ENCODE measurements around the gene INPP4B.
"Not testable (repeated sequence)": the region's sequence is repeated elsewhere in the genome, so short reads cannot be mapped to it uniquely, and the experiment has no call there.

Gene INPP4B

DNA sequence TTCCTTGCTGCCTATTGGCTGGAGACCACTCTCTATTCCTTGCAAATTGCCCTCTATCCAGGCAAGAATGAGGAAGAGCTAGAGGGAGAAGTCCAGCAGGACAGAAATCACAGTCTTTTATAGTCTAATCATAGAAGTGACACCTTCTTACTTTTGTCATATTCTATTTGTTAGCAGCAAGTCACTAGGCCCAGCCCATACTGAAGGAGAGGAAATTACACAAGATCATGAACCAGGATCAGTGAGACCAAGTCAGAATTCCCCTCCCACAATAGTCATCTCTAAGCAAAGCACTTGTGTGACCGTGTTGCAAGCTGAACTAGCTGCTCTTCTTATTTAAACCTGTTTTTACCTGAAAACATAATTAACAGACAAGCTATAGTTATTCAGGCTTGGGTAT is 317.7 kb downstream of the INPP4B start:
- H3K4me3 ChIP-seq (ENCODE audit: low read depth, low read length): no peak overlapping the region
- TF ChIP-seq, protein P1, sequence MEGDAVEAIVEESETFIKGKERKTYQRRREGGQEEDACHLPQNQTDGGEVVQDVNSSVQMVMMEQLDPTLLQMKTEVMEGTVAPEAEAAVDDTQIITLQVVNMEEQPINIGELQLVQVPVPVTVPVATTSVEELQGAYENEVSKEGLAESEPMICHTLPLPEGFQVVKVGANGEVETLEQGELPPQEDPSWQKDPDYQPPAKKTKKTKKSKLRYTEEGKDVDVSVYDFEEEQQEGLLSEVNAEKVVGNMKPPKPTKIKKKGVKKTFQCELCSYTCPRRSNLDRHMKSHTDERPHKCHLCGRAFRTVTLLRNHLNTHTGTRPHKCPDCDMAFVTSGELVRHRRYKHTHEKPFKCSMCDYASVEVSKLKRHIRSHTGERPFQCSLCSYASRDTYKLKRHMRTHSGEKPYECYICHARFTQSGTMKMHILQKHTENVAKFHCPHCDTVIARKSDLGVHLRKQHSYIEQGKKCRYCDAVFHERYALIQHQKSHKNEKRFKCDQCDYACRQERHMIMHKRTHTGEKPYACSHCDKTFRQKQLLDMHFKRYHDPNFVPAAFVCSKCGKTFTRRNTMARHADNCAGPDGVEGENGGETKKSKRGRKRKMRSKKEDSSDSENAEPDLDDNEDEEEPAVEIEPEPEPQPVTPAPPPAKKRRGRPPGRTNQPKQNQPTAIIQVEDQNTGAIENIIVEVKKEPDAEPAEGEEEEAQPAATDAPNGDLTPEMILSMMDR (IDR thresholded peaks at IDR 0.05; ENCODE audit: borderline replicate concordance, insufficient read depth, low read depth, low read length): no peak

- TF ChIP-seq, protein P1 (IDR thresholded peaks at IDR 0.05; ENCODE audit: borderline replicate concordance, insufficient read depth, low read depth, low read length): no peak
- no peak overlapping the region for H3K4me3 ChIP-seq (ENCODE audit: low read depth, low read length)
Measured at GRCh38 chr4:142523111-142523510, 323.0 kb downstream of the INPP4B start.

GRCh38 chr4:142519342-142519741 is 326.8 kb downstream of the INPP4B start:
- TF ChIP-seq, protein P1 (IDR thresholded peaks at IDR 0.05; ENCODE audit: borderline replicate concordance, insufficient read depth, low read depth, low read length): no peak
- H3K4me3 ChIP-seq (ENCODE audit: low read depth, low read length): no peak overlapping the region

GRCh38 chr4:142516686-142517526 is 329.2 kb downstream of the INPP4B start:
- H3K4me3 ChIP-seq (ENCODE audit: low read depth, low read length): no peak overlapping the region
- TF ChIP-seq, protein P1 (IDR thresholded peaks at IDR 0.05; ENCODE audit: borderline replicate concordance, insufficient read depth, low read depth, low read length): no peak

DNA sequence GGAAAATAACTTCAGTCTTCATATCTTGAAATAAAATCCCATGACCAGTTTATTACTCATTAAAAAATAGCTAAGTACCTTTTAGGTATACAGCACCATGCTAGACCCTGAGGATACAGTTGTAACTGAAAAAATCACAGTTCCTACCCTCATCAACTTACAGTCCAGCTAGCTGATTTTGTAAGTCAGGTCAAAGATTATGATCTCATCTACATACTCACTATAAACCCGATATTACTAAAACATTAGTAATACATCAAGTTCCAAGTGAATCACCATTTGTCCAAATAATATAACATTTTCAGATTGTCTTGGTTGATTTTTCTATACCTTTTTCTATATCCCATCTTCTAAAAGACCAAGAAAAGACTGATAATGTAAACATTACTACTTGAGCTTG is 333.9 kb downstream of the INPP4B start:
- TF ChIP-seq, protein P1 (IDR thresholded peaks at IDR 0.05; ENCODE audit: borderline replicate concordance, insufficient read depth, low read depth, low read length): no peak

DNA sequence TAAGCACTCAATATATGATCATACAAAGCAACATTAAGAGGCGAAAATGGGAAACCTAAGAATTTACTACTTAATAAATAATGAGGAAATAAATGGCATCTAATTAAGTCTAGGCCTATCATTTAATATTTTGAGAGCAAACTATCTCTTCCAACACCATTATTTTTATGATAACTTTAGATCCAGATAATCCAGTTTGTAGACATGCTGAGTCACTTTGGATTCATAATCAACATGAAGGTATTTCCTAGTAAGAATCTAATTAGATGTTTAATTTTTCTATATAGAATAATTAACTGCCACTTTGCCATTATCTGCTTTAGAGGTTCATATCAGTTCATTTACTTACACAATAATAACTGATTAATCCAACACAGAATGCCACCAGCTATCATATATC is 336.2 kb downstream of the INPP4B start:
- TF ChIP-seq, protein P1 (IDR thresholded peaks at IDR 0.05; ENCODE audit: borderline replicate concordance, insufficient read depth, low read depth, low read length): no peak
- no peak overlapping the region for H3K4me3 ChIP-seq (ENCODE audit: low read depth, low read length)

More for the DNA sequence above, 333.9 kb downstream of the INPP4B start:
- H3K4me3 ChIP-seq (ENCODE audit: low read depth, low read length): no peak overlapping the region

GRCh38 chr4:142509381-142509780 is 336.7 kb downstream of the INPP4B start:
- H3K4me3 ChIP-seq (ENCODE audit: low read depth, low read length): not testable (repeated sequence)

All from GM12875 (cell line).